ENCODE data around the gene WDFY3. TPM values are rescaled to one million over a fixed set of nuclear protein-coding genes. Genes with fewer than 3 reads are reported as not detected.

Gene WDFY3
- total RNA-seq, 4 donors from 2014 or later: 77.9 to 149 (median 98.3) TPM

DNA sequence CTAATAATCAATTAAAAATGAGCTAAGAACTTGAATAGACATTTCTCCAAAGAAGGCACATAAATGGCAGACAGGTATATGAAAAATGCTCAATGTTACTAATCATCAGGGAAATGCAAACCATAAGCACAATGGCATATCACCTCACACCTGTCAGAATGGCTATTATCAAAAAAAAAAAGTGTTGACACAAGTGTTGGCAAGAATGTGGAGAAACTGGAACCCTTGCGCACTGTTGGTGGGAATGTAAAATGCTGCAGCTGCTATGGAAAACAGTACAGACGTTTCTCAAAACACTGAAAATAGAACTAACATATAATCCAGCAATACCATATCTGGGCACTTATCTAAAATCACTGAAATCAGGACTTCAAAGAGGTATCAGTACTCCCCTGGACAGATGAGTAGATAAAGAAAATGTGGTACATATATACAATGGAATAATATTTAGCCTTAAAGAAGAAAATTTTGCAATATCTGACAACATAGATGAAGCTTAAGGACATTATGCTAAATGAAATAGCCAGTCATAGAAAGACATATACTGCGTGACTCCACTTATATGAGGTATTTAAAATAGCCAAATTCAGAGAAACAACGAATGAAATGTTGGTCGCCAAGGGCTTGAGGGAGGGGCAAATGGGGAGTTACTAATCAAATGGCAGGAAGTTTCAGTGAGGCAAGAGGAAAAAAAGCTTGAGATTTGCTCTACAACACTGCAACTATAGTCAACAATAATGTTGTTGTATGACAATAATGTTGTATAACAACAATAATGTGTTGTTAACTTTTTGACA is 175.5 kb downstream of the WDFY3 start:
- no peak for DNase-seq (ENCODE audit: low spot score)
- no peak for ATAC-seq (ENCODE audit: low FRiP score)
- TF ChIP-seq, protein P1, sequence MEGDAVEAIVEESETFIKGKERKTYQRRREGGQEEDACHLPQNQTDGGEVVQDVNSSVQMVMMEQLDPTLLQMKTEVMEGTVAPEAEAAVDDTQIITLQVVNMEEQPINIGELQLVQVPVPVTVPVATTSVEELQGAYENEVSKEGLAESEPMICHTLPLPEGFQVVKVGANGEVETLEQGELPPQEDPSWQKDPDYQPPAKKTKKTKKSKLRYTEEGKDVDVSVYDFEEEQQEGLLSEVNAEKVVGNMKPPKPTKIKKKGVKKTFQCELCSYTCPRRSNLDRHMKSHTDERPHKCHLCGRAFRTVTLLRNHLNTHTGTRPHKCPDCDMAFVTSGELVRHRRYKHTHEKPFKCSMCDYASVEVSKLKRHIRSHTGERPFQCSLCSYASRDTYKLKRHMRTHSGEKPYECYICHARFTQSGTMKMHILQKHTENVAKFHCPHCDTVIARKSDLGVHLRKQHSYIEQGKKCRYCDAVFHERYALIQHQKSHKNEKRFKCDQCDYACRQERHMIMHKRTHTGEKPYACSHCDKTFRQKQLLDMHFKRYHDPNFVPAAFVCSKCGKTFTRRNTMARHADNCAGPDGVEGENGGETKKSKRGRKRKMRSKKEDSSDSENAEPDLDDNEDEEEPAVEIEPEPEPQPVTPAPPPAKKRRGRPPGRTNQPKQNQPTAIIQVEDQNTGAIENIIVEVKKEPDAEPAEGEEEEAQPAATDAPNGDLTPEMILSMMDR (IDR thresholded peaks at IDR 0.05): no peak

DNA sequence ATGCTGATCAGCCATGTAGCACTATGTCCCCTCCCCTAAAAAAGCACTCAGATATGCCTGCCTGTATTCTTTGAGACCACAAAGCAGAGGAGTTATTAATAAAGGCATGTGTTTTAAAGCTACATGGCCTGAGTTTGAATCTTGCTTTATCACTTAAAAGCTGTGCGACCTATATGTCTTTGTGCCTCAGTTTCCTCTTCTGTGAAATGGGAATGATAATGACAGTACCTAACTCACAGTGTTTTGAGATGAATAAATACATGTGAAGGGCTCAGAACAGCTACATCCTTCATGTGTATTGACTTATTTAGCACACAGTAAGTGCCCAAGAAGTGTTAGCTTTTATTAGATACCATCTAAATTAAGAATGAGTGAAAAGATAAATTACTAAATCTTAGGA is 180.0 kb downstream of the WDFY3 start:
- TF ChIP-seq, protein P1 (IDR thresholded peaks at IDR 0.05): no peak
- DNase-seq (ENCODE audit: low spot score) (no peak), ATAC-seq (ENCODE audit: low FRiP score) (no peak)

DNA sequence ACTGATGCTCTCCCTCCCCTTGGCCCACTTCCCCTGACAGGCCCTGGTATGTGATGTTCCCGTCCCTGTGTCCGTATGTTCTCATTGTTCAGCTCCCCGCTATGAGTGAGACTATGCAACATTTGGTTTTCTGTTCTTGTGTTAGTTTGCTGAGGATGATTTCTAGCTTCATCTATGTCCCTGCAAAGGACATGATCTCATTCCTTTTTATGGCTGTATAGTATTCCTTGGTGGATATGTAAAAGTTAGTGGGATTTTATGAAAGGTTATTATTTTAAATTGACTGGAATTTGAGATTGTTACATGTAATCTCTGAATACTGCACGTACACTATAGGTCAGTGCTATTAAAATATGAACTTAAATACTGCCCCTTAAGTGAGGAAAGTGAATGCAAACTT is 184.0 kb downstream of the WDFY3 start:
- no peak for DNase-seq (ENCODE audit: low spot score)

DNA sequence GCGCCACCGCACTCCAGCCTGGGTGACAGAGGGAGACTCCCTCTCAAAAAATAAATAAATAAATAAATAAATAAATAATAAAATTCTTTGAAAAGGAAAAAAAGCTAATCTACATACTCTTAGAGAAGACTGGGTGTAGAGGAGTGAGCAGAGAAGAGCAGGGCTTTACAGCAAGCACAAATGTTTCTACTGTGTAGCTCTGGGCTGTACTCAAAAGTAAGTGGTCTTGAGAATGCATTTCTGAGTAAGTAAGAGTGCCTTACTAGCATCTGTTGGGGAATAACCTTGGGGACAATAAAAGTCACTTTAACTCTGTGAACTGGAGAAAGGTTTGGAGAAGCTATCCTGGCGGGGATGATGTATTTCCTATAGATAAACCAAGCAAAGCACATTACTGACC is 185.8 kb downstream of the WDFY3 start:
- TF ChIP-seq, protein P1 (IDR thresholded peaks at IDR 0.05): no peak
- ATAC-seq (ENCODE audit: low FRiP score) (no peak), DNase-seq (ENCODE audit: low spot score) (no peak)

More for the DNA sequence above, 184.0 kb downstream of the WDFY3 start:
- TF ChIP-seq, protein P1 (IDR thresholded peaks at IDR 0.05): no peak
- ATAC-seq (ENCODE audit: low FRiP score): no peak

DNA sequence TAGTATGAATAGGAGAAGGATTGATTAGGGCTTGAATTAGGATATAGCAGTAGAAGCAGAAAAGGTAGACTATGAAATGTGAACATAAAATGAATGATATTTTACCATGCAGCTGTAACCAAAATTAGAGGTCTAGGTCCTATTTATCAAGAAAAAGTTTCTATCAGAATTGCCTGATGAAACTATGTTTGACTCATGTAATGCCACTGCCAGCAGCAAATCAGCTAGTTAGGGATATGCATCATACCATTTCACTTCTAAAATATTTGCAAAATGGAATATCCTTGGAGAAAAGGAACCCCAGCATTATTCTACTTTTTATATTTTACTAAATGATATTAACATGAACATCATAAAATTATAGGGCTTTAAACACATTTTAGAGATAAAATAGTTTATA is 188.4 kb downstream of the WDFY3 start:
- ATAC-seq (ENCODE audit: low FRiP score): no peak

DNA sequence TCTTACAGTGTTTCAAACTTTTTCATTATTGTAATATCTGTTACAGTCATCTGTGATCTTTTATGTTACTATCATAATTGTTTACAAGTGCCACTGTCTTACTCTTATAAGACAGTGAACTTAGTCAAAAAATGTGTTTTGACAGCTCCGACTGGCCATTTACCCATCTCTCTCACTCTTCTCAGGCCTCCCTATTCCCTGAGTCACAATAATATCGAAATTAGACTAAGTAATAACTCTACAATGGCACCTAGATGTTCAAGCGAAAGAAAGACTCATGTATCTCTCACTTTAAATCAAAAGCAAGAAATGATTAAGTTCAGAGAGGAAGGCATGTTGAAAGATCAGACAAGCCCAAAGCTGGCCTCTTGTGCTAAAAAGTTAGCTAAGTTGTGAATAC is 199.3 kb downstream of the WDFY3 start:
- ATAC-seq (ENCODE audit: low FRiP score) (no peak), DNase-seq (ENCODE audit: low spot score) (no peak)
- TF ChIP-seq, protein P1 (IDR thresholded peaks at IDR 0.05): no peak

More for the DNA sequence above, 188.4 kb downstream of the WDFY3 start:
- DNase-seq (ENCODE audit: low spot score): no peak
- TF ChIP-seq, protein P1 (IDR thresholded peaks at IDR 0.05): no peak

Data from omental fat pad (tissue), 4 donors.